ENCODE measurements around the gene PSMG1.
"Not testable (repeated sequence)": the region's sequence is repeated elsewhere in the genome, so short reads cannot be mapped to it uniquely, and the experiment has no call there.

PSMG1 gene

DNA sequence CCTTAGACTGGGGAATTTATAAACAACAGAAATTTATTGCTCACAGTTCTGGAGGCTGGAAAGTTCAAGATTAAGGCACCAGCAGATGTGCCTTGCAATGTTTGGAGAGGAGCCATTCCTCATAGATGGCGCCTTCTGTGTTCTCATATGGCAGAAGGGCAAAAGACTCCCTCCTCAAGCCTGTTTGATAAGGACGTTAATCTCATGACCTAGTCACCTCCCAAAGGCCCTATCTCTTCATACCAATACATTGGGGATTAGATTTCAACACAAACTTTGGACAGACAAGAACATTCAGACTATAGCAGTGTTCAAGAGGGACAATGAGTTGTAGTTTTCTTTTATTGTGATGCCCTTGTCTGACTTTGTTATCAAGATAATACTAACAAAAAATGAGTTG is 34.3 kb downstream of the PSMG1 start:
- no peaks in the 10 kb centered on the region for H3K9me3 Mint-ChIP-seq
- H3K4me3 Mint-ChIP-seq: no peak overlapping the region
- no peaks in the 10 kb centered on the region for H3K36me3 Mint-ChIP-seq (ENCODE audit: insufficient read depth)
- ATAC-seq (replicated peaks; ENCODE audit: extremely low read depth, poor library complexity, severe bottlenecking) (no peak), DNase-seq (ENCODE audit: low spot score in 2 of 2) (no peak)
- H3K4me1 Mint-ChIP-seq: no peaks in the 10 kb centered on the region
- peaks cover 29% of the 10 kb centered on the region for H3K27me3 Mint-ChIP-seq
- H3K27ac Mint-ChIP-seq (ENCODE audit: low read depth): no peak overlapping the region

DNA sequence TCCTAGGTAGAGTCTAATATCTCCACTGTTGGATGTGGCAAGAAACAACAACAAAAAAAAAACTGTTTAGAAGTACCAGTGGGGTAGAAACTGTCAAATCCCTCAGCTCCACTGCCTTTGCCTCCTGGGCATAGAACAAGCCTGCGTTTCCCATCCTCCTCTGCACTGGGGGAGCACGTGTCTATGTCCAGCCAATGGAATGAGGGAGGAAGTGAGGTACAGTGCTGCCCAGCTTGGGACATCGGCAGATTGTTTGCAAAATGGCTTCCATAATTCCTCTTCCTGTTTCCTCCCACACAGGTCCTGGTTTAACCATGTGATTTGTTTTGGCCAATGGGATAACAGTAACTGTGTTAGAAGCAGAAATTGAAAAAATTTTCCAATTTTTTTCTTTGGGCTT is 39.1 kb downstream of the PSMG1 start:
- Mint-ChIP-seq H3K27ac (ENCODE audit: low read depth) (no peak overlapping the region), H3K4me1 (no peaks in the 10 kb centered on the region), H3K9me3 (no peaks in the 10 kb centered on the region), H3K27me3 (no peaks in the 10 kb centered on the region), H3K36me3 (ENCODE audit: insufficient read depth) (no peaks in the 10 kb centered on the region), H3K4me3 (no peak overlapping the region)
- ATAC-seq (replicated peaks; ENCODE audit: extremely low read depth, poor library complexity, severe bottlenecking): no peak
- no peak for DNase-seq (ENCODE audit: low spot score in 2 of 2)

DNA sequence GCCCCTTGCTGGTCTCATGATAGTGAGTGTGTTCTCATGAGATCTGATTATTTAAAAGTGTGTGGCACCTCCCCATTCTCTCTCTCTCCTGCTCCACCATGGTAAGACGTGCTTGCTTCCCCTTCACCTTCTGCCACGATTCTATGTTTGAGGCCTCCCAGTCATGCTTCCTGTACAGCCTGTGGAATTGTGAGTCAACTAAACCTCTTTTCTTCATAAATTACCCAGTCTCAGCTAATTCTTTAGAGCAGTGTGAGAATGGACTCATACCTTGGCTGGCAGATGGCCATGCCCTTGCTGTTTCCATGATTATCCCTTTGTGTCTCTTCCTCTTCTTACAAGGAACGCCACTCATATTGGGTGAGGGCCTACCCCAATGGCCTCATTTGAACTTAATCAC is 40.3 kb downstream of the PSMG1 start:
- DNase-seq (ENCODE audit: low spot score in 2 of 2) (no peak), ATAC-seq (replicated peaks; ENCODE audit: extremely low read depth, poor library complexity, severe bottlenecking) (no peak)
- Mint-ChIP-seq H3K9me3 (no peaks in the 10 kb centered on the region), H3K27me3 (no peaks in the 10 kb centered on the region), H3K27ac (ENCODE audit: low read depth) (no peak overlapping the region), H3K36me3 (ENCODE audit: insufficient read depth) (no peaks in the 10 kb centered on the region), H3K4me1 (no peaks in the 10 kb centered on the region), H3K4me3 (no peak overlapping the region)

DNA sequence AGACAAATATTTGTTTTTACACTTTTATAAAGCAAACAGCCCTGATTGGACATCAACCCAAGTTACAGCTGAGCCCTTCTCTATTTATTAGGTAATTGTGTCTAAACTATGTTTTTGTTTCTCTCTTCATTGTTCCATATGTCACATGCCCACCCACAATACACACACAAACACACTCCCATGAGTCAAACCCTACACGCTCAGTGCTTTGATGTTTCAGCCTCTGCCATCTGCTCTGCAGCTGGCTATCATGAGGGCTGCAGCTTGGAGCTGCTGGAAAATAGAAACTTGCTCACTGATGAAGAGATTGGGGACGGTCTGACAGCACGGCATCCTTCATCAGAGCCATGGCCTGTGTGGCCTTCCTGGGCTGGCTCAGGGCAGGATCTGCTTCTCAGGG is 41.7 kb downstream of the PSMG1 start:
- Mint-ChIP-seq H3K36me3 (ENCODE audit: insufficient read depth) (no peaks in the 10 kb centered on the region), H3K27me3 (no peaks in the 10 kb centered on the region), H3K27ac (ENCODE audit: low read depth) (no peak overlapping the region), H3K9me3 (no peaks in the 10 kb centered on the region), H3K4me3 (no peak overlapping the region), H3K4me1 (no peaks in the 10 kb centered on the region)
- ATAC-seq (replicated peaks; ENCODE audit: extremely low read depth, poor library complexity, severe bottlenecking): no peak
- DNase-seq (ENCODE audit: low spot score in 2 of 2): no peak

DNA sequence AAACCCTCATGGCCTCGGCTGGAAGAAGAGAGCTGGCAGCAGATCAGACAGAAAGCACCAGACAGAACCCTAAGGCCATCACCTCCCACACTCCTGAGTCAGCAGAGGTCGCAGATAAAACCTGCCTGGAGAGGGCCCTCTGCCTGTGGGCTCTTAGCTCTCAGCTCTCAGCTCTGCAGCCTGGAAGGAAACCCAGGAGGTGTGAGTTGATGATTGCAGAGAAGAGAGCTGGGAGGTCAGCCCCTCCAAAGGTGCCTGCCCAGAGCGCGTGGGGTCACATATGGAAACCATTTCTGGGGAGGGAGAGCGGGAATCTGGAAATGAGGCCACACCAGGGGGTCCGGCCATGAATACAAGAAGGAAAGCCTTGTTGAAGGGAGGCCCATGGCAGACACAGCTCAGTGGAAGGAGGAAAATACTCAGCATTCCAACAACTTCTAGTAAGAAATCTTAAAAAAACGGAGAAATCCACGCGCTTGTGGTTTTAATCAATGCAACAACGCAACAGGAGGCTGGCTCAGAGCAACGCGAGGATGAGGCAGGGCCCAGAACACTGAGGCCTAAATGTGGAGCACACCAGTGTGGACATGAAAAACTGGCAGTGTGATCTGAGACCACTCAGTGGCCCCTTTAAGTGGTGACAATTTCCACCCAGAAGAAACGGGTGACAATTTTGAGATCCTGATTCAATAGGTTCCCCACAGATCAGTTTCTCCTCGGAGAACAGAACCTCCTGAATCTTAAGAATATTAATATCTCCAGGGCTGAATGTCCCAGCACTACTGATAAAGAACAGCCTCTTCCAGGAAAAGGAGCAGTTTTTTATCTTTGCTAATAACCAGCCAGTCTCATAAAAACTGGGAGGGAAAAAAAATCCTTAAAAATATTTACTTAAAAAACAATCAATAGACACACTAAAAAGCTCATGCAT is 45.7 kb downstream of the PSMG1 start:
- Mint-ChIP-seq H3K4me3 (no peak overlapping the region), H3K4me1 (no peaks in the 10 kb centered on the region), H3K27ac (ENCODE audit: low read depth) (no peak overlapping the region), H3K27me3 (no peaks in the 10 kb centered on the region), H3K9me3 (no peaks in the 10 kb centered on the region), H3K36me3 (ENCODE audit: insufficient read depth) (no peaks in the 10 kb centered on the region)
- ATAC-seq (replicated peaks; ENCODE audit: extremely low read depth, poor library complexity, severe bottlenecking) (no peak), DNase-seq (ENCODE audit: low spot score in 2 of 2) (no peak)

DNA sequence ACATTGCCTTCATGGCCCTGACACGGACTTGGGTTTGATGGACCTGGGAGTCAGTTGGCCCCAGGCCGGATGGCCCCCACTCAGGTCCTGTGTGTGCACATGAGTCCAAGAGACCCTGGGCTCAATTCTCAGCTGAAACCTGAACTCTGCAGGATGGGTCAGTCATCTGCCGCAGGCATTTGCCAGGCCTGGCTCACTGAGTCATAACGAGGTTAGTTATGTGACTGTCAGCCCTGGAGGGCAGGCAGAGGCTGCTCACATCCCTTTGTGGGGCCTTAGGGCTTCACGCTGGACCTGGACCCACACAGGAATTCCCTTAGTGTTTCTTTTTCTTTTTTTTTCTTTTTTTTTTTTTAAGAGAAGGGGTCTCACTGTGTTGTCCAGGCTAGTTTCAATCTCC is 46.5 kb downstream of the PSMG1 start:
- Mint-ChIP-seq H3K4me1 (no peaks in the 10 kb centered on the region), H3K4me3 (no peak overlapping the region), H3K27ac (ENCODE audit: low read depth) (no peak overlapping the region), H3K36me3 (ENCODE audit: insufficient read depth) (no peaks in the 10 kb centered on the region), H3K27me3 (no peaks in the 10 kb centered on the region), H3K9me3 (no peaks in the 10 kb centered on the region)
- ATAC-seq (replicated peaks; ENCODE audit: extremely low read depth, poor library complexity, severe bottlenecking): no peak
- no peak for DNase-seq (ENCODE audit: low spot score in 2 of 2)

DNA sequence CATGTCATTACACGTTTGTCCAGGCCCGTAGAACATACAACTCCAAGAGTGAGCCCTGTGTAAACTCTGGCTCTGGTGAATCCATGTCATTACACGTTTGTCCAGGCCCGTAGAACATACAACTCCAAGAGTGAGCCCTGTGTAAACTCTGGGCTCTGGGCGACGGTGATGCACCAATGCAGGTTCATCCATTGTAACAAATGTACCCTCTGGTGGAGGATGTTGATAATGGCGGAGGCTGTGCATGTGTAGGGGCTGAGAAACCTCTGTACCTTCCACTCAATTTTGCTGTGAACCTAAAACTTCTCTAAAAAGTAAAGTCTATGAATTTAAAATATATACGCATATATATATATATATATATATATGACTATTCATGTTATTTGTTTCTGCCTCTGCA is 47.1 kb downstream of the PSMG1 start:
- H3K4me3 Mint-ChIP-seq; H3K9me3 Mint-ChIP-seq; DNase-seq (ENCODE audit: low spot score in 2 of 2); H3K27ac Mint-ChIP-seq (ENCODE audit: low read depth); H3K36me3 Mint-ChIP-seq (ENCODE audit: insufficient read depth); ATAC-seq (replicated peaks; ENCODE audit: extremely low read depth, poor library complexity, severe bottlenecking); H3K4me1 Mint-ChIP-seq; H3K27me3 Mint-ChIP-seq: not testable (repeated sequence)

DNA sequence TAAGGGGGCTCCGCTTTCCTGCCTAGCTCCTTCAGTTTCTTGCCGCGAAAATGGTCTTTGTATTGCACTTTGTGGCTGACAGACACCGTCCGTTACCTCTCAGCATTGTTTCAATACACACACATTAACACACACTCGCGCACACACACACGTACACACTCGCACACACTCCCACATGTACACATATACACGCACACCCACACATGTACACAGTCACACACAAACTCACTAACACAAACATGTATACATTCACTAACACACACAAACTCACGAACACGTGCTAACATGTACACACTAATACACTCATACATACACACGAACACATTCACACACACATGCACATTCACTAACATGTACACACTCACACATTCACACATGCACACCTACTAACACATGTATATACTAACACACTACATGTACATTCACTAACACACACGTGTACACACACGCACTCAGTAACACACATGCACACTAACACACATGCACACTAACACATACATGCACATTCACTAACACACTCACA is 48.9 kb downstream of the PSMG1 start:
- H3K4me1 Mint-ChIP-seq: no peaks in the 10 kb centered on the region
- no peaks in the 10 kb centered on the region for H3K27me3 Mint-ChIP-seq
- ATAC-seq (replicated peaks; ENCODE audit: extremely low read depth, poor library complexity, severe bottlenecking): no peak
- no peaks in the 10 kb centered on the region for H3K9me3 Mint-ChIP-seq
- no peaks in the 10 kb centered on the region for H3K36me3 Mint-ChIP-seq (ENCODE audit: insufficient read depth)
- H3K4me3 Mint-ChIP-seq: no peak overlapping the region
- no peak for DNase-seq (ENCODE audit: low spot score in 2 of 2)
- no peak overlapping the region for H3K27ac Mint-ChIP-seq (ENCODE audit: low read depth)

DNA sequence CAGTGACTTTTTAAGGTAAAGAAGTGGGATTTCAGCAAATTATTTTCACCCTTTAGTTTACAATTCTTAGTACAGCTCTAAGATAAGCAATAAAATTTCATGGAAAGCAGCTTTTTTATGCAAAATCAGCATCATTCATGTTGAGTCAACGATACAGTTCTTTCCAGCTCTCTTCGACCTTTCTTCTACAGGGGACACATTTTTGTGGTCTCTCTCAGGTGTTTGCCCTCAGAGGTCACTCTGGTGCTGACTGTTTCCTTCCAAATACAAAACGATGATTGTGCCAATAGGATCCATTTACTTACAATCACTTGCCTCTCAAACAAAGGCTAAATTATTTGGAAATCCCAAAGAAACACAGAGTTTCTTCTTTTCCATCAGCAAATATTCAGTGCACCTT is 51.0 kb downstream of the PSMG1 start:
- Mint-ChIP-seq H3K27ac (ENCODE audit: low read depth) (no peak overlapping the region), H3K9me3 (no peaks in the 10 kb centered on the region), H3K36me3 (ENCODE audit: insufficient read depth) (no peaks in the 10 kb centered on the region), H3K4me3 (no peak overlapping the region), H3K4me1 (no peaks in the 10 kb centered on the region), H3K27me3 (no peaks in the 10 kb centered on the region)
- DNase-seq (ENCODE audit: low spot score in 2 of 2) (no peak), ATAC-seq (replicated peaks; ENCODE audit: extremely low read depth, poor library complexity, severe bottlenecking) (no peak)

DNA sequence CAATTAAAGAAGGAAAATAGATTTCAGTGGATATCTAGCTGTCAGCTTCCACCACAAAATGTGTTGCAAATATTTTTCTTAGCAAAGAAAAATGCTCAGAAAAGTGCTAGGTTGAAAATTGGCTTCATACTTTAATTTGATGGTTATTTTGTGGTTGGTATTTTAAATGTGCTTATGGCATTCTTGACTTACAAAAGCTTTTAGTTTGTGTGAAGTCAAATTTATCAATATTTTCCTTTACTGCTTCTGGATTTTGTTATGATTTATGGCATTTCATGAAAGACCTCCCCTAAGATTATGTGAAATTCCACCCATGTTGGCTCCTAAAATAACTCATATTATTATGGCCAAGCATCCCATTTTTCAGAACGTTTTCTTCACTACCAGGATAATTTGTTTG is 51.5 kb downstream of the PSMG1 start:
- no peak for ATAC-seq (replicated peaks; ENCODE audit: extremely low read depth, poor library complexity, severe bottlenecking)
- Mint-ChIP-seq H3K27ac (ENCODE audit: low read depth) (no peak overlapping the region), H3K4me3 (no peak overlapping the region), H3K27me3 (no peaks in the 10 kb centered on the region), H3K4me1 (no peaks in the 10 kb centered on the region), H3K9me3 (no peaks in the 10 kb centered on the region), H3K36me3 (ENCODE audit: insufficient read depth) (no peaks in the 10 kb centered on the region)
- DNase-seq (ENCODE audit: low spot score in 2 of 2): no peak

DNA sequence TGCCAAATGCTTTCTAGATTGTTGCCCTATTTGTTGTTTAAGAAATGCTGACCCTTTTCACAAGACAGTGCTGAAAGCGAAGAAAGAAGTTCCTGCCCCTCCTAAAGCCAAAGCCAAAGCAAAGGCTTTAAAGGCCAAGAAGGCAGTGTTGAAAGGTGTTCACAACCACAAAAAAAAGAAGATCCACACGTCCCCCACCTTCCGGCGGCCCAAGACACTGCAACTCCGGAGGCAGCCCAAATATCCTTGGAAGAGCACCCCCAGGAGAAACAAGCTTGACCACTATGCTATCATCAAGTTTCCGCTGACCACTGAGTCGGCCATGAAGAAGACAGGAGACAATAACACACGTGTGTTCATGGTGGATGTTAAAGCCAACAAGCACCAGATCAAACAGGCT is 55.7 kb downstream of the PSMG1 start:
- DNase-seq (ENCODE audit: low spot score in 2 of 2): no peak
- no peaks in the 10 kb centered on the region for H3K9me3 Mint-ChIP-seq
- no peaks in the 10 kb centered on the region for H3K27me3 Mint-ChIP-seq
- ATAC-seq (replicated peaks; ENCODE audit: extremely low read depth, poor library complexity, severe bottlenecking): no peak
- H3K4me1 Mint-ChIP-seq: no peaks in the 10 kb centered on the region
- no peaks in the 10 kb centered on the region for H3K36me3 Mint-ChIP-seq (ENCODE audit: insufficient read depth)
- H3K4me3 Mint-ChIP-seq: no peak overlapping the region
- no peak overlapping the region for H3K27ac Mint-ChIP-seq (ENCODE audit: low read depth)

DNA sequence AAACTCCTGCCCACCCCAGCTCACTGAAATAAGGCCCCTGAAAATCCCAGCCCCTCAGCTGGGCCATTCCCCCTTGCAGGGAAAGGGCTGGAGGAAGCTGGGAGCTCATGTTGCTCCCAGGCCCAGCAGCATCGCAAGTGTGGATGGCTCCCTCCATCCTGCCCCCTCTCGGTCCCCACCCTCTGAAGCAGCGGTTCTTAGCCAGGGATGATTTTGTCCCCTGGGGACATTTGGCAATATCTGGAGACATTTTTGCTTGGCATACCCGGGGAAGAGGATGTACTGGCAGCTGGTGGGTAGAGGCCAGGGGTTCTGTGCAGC is 56.8 kb downstream of the PSMG1 start:
- Mint-ChIP-seq H3K4me3 (no peak overlapping the region), H3K27me3 (no peaks in the 10 kb centered on the region)

DNA sequence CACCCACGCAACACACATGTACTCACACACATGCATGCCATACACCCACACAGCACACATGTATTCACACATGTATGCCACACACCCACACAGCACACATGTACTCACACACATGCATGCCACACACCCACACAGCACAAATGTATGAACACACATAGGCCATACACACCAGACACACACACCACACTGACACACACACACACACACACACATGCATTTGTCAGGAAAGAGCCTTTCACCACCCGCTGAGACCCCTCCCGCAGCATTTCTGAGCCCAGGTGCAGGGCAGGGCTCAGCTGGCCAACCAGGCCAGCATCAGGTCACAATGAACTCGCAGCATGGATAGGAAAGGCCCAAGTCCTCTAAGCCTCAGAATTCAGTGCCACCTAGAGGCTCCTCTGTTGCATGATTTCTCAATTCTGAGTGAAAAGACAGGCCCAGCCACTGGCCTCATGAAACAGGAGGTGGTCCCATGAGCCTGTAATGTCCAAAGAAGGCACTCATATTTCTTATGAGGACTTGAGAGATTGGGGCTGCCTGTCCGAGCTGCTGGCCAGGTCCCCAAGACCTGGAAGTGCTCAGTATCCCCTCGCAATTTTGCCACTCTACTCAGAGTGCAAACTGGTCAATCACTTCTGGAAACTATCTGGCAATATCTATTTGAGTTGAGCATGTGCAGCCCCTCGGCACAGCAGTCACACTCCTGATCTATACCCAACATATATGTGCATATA is 57.3 kb downstream of the PSMG1 start:
- no peak for DNase-seq (ENCODE audit: low spot score in 2 of 2)
- no peaks in the 10 kb centered on the region for H3K36me3 Mint-ChIP-seq (ENCODE audit: insufficient read depth)
- peaks cover 5% of the 10 kb centered on the region for H3K9me3 Mint-ChIP-seq
- no peak overlapping the region for H3K4me3 Mint-ChIP-seq
- H3K27ac Mint-ChIP-seq (ENCODE audit: low read depth): no peak overlapping the region
- ATAC-seq (replicated peaks; ENCODE audit: extremely low read depth, poor library complexity, severe bottlenecking): no peak
- no peaks in the 10 kb centered on the region for H3K27me3 Mint-ChIP-seq
- H3K4me1 Mint-ChIP-seq: peaks cover 9% of the 10 kb centered on the region

More for the DNA sequence above, 56.8 kb downstream of the PSMG1 start:
- Mint-ChIP-seq H3K4me1 (peaks cover 9% of the 10 kb centered on the region), H3K9me3 (peaks cover 5% of the 10 kb centered on the region), H3K27ac (ENCODE audit: low read depth) (no peak overlapping the region), H3K36me3 (ENCODE audit: insufficient read depth) (no peaks in the 10 kb centered on the region)
- DNase-seq (ENCODE audit: low spot score in 2 of 2) (no peak), ATAC-seq (replicated peaks; ENCODE audit: extremely low read depth, poor library complexity, severe bottlenecking) (no peak)
